Astrocyte of the cerebellum (primary cell): ENCODE results near the gene LBX2.

Experiments
- DNase-seq: peaks from one replicate; pipeline ENCODE4 v3.0.0-alpha.2; 2011; ENCODE audit warnings: low read depth
- H3K4me3 ChIP-seq: 2 replicates; pipeline ENCODE4 v1.5.1; 2011; ENCODE audit warnings: mild to moderate bottlenecking, low read depth, low read length, moderate library complexity
- in situ Hi-C: cut with HindIII; loops from 2 replicates; pipeline ENCODE4 v1.10.0; 2017; ENCODE audit warnings: low sequenced_read_pairs
- TF ChIP-seq, protein P1 (sequence below): IDR thresholded peaks from 2 replicates; pipeline ENCODE4 v1.5.1; 2012; ENCODE audit warnings: low read length, low read depth, moderate library complexity, mild to moderate bottlenecking; ENCODE audit errors: missing control alignments

Gene LBX2

DNA sequence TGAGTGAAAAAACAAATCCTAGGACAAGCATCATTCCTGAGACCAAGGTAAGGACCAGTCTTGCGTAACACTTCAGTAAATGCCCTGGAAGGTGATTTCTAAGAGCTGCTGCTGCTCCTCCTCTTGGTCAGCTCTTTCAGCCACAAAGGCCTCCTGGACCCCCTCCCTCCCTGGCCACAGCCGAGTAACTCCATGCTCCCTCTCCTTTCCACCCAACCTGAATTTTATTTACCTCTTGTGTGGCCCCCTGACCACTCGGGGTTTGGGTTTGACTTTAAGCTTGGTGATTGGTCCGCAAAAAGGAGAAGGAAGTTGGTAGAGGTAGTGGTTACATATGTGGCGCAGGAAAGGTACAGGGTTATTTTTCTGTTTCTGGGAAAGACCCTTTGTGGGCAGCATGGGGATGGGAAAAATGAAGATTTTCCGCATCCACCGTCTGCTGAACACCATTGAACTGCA lies 39.5 kb upstream of the LBX2 start:
- H3K4me3 ChIP-seq = no peak overlapping the region
- TF ChIP-seq, protein P1, sequence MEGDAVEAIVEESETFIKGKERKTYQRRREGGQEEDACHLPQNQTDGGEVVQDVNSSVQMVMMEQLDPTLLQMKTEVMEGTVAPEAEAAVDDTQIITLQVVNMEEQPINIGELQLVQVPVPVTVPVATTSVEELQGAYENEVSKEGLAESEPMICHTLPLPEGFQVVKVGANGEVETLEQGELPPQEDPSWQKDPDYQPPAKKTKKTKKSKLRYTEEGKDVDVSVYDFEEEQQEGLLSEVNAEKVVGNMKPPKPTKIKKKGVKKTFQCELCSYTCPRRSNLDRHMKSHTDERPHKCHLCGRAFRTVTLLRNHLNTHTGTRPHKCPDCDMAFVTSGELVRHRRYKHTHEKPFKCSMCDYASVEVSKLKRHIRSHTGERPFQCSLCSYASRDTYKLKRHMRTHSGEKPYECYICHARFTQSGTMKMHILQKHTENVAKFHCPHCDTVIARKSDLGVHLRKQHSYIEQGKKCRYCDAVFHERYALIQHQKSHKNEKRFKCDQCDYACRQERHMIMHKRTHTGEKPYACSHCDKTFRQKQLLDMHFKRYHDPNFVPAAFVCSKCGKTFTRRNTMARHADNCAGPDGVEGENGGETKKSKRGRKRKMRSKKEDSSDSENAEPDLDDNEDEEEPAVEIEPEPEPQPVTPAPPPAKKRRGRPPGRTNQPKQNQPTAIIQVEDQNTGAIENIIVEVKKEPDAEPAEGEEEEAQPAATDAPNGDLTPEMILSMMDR = no peak
- in situ Hi-C loops = no loop called here
- no peak for DNase-seq

DNA sequence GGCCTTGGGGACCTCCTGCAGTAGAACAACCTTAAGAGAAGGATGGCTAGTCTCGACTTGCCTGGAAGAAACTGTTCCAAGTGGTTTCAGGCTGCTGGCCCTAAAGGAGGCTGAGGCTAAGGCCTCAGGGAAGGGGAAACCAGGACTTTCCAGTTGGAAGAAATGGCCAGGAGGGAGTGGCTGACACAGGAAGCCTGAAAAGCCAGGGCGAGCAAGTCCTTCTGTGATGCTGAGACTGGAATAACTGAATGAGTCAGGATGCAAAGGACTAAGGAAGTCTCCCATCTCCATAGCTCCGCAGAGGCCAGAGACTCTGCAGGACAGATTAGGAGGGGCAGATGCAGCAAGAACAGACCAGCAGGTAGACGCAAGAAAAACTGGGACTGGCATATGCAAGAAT lies 37.7 kb upstream of the LBX2 start:
- no peak for DNase-seq
- in situ Hi-C loops = no loop called here
- H3K4me3 ChIP-seq = no peak overlapping the region
- TF ChIP-seq, protein P1 = no peak

DNA sequence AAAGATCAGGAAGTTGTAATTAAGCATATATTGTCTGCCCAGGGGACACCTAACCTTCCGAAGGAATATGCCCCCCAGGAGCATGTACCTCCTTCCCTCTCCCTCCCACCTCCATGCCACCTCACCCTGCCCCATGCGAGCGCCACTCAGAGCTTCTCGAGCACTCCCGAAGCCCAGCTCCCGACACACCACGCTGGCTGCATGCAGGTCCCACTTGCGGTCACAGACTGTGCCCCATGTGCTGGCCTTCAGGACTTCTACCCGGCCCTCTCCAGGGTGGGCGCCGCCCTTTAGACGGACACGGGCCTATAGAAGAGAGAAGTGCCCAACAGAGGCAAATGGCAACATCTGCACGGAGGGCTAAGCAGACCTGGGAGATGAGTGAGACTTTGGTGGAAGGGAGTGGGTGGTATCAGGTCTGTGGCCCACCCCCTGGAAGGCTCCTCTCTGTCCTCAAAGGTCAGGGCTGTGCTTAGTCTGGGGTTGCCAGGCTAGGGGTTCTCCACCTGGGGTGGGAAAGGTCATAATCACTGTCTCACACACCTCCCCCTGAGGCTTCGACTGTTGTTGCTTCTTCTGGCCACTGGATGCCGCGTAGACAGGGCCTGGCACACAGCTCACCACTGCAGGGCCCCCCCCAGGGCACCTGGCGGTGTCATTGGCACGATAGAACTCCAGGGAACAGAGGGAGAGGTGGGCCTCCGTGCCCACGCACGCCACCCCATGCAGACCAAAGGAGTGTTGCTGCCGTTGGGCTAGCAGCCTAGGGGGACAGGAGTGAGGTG lies 37.0 kb upstream of the LBX2 start:
- in situ Hi-C loops = no loop called here
- no peak overlapping the region for H3K4me3 ChIP-seq
- TF ChIP-seq, protein P1 = no peak
- DNase-seq = no peak

DNA sequence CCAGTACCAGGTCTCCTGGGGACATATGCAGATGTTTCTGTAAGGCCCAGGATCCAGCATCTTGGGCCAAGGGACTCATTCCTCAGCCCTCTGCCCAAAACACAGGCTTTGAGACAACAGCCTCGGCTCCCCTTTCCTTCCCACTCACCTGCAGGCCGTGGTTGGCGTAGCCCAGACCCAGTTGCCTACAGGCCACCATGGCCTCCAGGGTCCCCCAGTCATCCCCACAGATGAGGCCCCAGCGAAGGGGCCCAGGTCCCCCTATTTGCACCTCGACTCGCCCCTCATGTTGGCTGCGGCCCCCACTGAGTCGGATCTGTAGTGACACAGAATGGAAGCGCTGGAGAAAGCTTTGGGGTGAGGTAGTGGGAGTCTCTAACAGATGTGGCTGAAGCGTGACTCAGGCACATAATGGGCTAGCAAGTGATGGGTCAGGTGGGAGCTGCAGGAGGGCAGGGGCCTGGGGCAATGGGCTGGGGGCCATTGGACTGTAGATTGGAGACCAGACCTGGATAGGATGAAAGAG lies 36.1 kb upstream of the LBX2 start:
- in situ Hi-C loops = no loop called here
- no peak overlapping the region for H3K4me3 ChIP-seq
- DNase-seq = no peak
- TF ChIP-seq, protein P1 = no peak

DNA sequence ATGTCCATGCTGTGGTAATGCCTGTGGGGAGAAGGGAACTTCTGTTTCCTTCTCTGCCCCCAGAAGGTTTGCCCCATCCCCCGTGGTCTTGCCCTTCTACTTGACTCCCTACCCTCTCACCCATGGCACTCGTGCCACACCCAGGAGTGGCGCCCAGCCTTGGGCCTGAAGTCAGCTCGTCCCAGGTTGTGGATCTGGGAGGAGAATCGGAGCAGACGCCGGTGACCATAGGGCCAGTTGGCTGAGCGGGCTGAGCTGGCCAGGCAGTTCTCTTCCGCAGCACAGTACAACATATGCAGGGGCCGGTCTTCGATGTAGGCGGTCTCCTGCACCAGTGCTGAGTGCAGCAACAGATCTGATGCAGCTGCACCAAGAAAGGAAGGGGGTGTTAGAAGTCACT lies 35.0 kb upstream of the LBX2 start:
- DNase-seq = no peak
- in situ Hi-C loops = no loop called here

DNA sequence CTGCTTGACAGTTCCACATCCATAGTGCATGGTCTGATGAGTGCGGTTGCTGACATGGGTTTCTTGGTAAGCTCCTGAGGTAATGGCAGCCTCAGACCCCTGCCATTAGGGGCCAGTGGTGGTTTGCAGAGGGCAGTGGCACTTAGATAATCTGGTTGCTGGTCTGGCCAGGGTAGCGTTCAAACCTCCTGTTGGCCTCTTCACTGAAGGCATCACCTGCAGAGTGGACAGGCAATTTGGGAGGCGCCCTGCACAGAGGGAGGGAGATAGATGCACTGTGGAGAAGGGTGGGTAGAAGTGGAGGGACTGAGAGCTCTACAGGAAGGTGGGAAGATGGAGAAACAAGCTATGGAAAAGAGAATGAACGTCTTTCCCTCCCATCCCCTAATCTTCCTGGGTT lies 34.1 kb upstream of the LBX2 start:
- no peak for DNase-seq
- TF ChIP-seq, protein P1 = no peak
- in situ Hi-C loops = no loop called here
- no peak overlapping the region for H3K4me3 ChIP-seq

More for the DNA sequence above, 35.0 kb upstream of the LBX2 start:
- TF ChIP-seq, protein P1 = no peak
- H3K4me3 ChIP-seq = no peak overlapping the region
